Measurements from ENCODE around the gene KYAT1.
"Not testable (repeated sequence)": the region's sequence is repeated elsewhere in the genome, so short reads cannot be mapped to it uniquely, and the experiment has no call there.

The KYAT1 gene

GRCh38 chr9:128809831-128810230, 71.9 kb downstream of the KYAT1 start:
- FAIRE-seq = no peak

- no peak for FAIRE-seq
Measured at GRCh38 chr9:128809036-128809599, 72.6 kb downstream of the KYAT1 start.

GRCh38 chr9:128808543-128808942, 73.2 kb downstream of the KYAT1 start:
- FAIRE-seq = no peak

GRCh38 chr9:128807827-128808226, 73.9 kb downstream of the KYAT1 start:
- no peak for FAIRE-seq

- FAIRE-seq = no peak
Measured at GRCh38 chr9:128805661-128806060, 76.1 kb downstream of the KYAT1 start.

GRCh38 chr9:128802482-128802881, 79.3 kb downstream of the KYAT1 start:
- FAIRE-seq = no peak

GRCh38 chr9:128800061-128800460, 81.7 kb downstream of the KYAT1 start:
- FAIRE-seq = no peak

GRCh38 chr9:128798896-128799295, 82.9 kb downstream of the KYAT1 start:
- FAIRE-seq = no peak

- not testable (repeated sequence) for FAIRE-seq
Measured at GRCh38 chr9:128794961-128795360, 86.8 kb downstream of the KYAT1 start.

- FAIRE-seq = no peak
Measured at GRCh38 chr9:128792978-128793686, 88.6 kb downstream of the KYAT1 start.

GRCh38 chr9:128792134-128792533, 89.6 kb downstream of the KYAT1 start:
- FAIRE-seq = no peak

- FAIRE-seq = no peak
Measured at GRCh38 chr9:128790536-128790935, 91.2 kb downstream of the KYAT1 start.

- no peak for FAIRE-seq
Measured at GRCh38 chr9:128788445-128788844, 93.3 kb downstream of the KYAT1 start.

GRCh38 chr9:128787659-128788058, 94.1 kb downstream of the KYAT1 start:
- FAIRE-seq = no peak

- no peak for FAIRE-seq
Measured at GRCh38 chr9:128786681-128787601, 94.8 kb downstream of the KYAT1 start, which contains the start of gene TBC1D13. TSS of gene TBC1D13 (plus strand) at chr9:128787253. CDS start at chr9:128787354, 101 bp downstream.

GRCh38 chr9:128785427-128785826, 96.3 kb downstream of the KYAT1 start:
- FAIRE-seq = no peak
